ENCODE measurements around the gene HIVEP2.
A peak's percentile ranks its signal among the peaks of the same experiment; 100 is the strongest.

HIVEP2 gene

DNA sequence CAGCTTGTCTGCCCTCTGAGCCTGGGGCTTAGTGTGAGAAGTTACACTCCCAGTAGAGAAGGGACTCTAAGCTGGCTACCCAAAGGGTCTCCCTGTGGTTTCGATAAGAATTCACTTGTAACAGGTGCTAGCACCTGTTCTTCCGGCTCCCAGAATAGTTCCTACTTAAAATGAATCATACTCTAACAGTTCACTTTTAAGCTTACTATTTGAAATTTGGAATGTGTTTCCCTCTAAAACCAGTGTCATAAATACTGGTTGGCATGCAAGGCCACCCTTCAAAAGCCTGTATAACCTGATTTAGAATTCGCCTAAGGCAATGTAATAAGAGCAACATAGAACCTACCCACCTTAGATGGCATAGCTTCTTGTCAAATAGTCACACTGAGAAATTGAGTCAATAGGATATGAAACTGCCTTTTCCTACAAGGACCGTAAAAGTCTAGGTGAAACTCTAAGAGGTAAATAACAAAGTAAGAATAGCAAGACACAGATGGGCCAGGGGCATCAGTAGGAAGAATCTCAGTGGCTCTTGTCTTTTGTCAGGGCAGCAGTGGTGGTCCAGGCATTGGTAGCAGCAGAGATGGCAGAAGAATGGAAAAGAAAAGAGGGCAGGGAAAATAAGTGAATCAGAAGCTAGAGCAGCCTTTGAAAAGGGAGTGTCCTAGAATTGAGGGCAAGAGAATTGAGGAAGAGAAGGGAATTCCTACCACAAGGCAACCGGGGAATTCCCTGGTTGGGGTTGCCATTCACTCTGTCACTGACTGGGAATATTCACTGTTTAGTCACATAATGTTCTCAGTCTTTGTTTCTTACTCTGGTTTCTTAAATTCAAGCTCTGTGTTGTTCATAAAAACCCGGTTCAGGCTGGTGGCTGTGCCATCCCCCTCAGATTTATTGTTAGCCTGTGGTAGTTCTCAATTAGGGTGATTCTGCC is 91.5 kb downstream of the HIVEP2 start:
- Histone ChIP-seq H4K12ac (ENCODE audit: low read depth, low read length) (no peak overlapping the region), H2BK12ac (ENCODE audit: low read length) (no peak overlapping the region), H4K8ac (ENCODE audit: low read depth, low read length) (no peak overlapping the region), H2AFZ (ENCODE audit: insufficient read depth, low read length, poor library complexity) (no peak overlapping the region), H3K4me1 (ENCODE audit: control insufficient read depth in 1 of 2, insufficient read depth in 2 of 2, low read length in 2 of 2) (peaks cover 0 to 2% of the 10 kb centered on the region in 2 experiments), H3K4ac (ENCODE audit: low read depth, low read length) (no peak overlapping the region), H3K9ac (ENCODE audit: low read length) (no peak overlapping the region), H3K18ac (ENCODE audit: low read length) (no peak overlapping the region), H3K23ac (ENCODE audit: low read length) (no peak overlapping the region), H4K91ac (ENCODE audit: low read depth, low read length) (no peak overlapping the region), H3K14ac (ENCODE audit: low read length) (no peak overlapping the region), H2AK5ac (ENCODE audit: low read length) (no peak overlapping the region), H3K79me1 (ENCODE audit: low read length) (no peaks in the 10 kb centered on the region), H3K9me3 (ENCODE audit: insufficient read depth, low read depth, low read length) (no peaks in the 10 kb centered on the region), H3K36me3 (ENCODE audit: control insufficient read depth in 1 of 2, insufficient read depth in 2 of 2, low read length in 2 of 2) (no peaks in the 10 kb centered on the region), H3K4me2 (ENCODE audit: low read length) (no peak overlapping the region), H3K27ac (ENCODE audit: low read depth, low read length) (no peak overlapping the region), H3K4me3 (ENCODE audit: low read depth, low read length) (no peak overlapping the region), H2BK120ac (ENCODE audit: insufficient read depth, low read length, poor library complexity) (no peak overlapping the region), H3K79me2 (ENCODE audit: control insufficient read depth, insufficient read depth, low read length, poor library complexity) (no peaks in the 10 kb centered on the region), H2BK5ac (ENCODE audit: low read depth, low read length, poor library complexity) (no peak overlapping the region), H3K27me3 (ENCODE audit: insufficient read depth, low read length) (no peaks in the 10 kb centered on the region)
- WGBS (ENCODE audit: extremely low coverage, insufficient coverage, insufficient read length): no CpG with 5 or more reads among the region's 6 CpGs
- peak in 1 of 2 donors; percentile 67 for DNase-seq

DNA sequence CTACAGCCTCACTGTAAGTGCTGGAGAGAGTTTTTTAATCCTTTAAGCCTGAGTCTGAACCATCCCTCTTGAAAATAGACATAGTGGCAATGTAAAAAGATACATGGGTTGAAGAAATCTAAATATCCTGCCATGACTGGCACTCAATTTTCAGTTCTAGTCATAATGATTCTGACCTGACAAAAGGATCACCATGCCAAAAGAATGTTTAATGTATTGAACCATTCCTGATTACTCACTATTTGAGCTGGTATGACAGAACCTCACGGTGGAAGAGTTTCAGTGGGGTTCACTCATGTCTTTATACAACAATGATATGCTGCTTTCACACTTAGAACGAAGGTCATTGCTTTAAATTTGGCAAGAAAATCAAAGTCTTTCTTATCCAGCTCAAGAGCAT is 93.4 kb downstream of the HIVEP2 start:
- no peaks in the 10 kb centered on the region for H3K9me3 ChIP-seq (ENCODE audit: insufficient read depth, low read depth, low read length)
- no CpG with 5 or more reads among the region's 2 CpGs for WGBS (ENCODE audit: extremely low coverage, insufficient coverage, insufficient read length)
- H3K4me3 ChIP-seq (ENCODE audit: low read depth, low read length): no peak overlapping the region
- no peak overlapping the region for H2BK12ac ChIP-seq (ENCODE audit: low read length)
- H3K9ac ChIP-seq (ENCODE audit: low read length): no peak overlapping the region
- no peak overlapping the region for H3K18ac ChIP-seq (ENCODE audit: low read length)
- no peak overlapping the region for H2BK5ac ChIP-seq (ENCODE audit: low read depth, low read length, poor library complexity)
- no peak overlapping the region for H3K14ac ChIP-seq (ENCODE audit: low read length)
- no peak overlapping the region for H4K12ac ChIP-seq (ENCODE audit: low read depth, low read length)
- no peak overlapping the region for H4K8ac ChIP-seq (ENCODE audit: low read depth, low read length)
- no peak overlapping the region for H2AK5ac ChIP-seq (ENCODE audit: low read length)
- no peak overlapping the region for H4K91ac ChIP-seq (ENCODE audit: low read depth, low read length)
- H3K36me3 ChIP-seq (ENCODE audit: control insufficient read depth in 1 of 2, insufficient read depth in 2 of 2, low read length in 2 of 2): no peaks in the 10 kb centered on the region
- no peak for DNase-seq
- no peak overlapping the region for H3K4me2 ChIP-seq (ENCODE audit: low read length)
- no peak overlapping the region for H3K4ac ChIP-seq (ENCODE audit: low read depth, low read length)
- H2BK120ac ChIP-seq (ENCODE audit: insufficient read depth, low read length, poor library complexity): no peak overlapping the region
- no peak overlapping the region for H2AFZ ChIP-seq (ENCODE audit: insufficient read depth, low read length, poor library complexity)
- H3K23ac ChIP-seq (ENCODE audit: low read length): no peak overlapping the region
- H3K27me3 ChIP-seq (ENCODE audit: insufficient read depth, low read length): no peaks in the 10 kb centered on the region
- peaks cover 4 to 6% of the 10 kb centered on the region in 2 experiments for H3K4me1 ChIP-seq (ENCODE audit: control insufficient read depth in 1 of 2, insufficient read depth in 2 of 2, low read length in 2 of 2)
- no peak overlapping the region for H3K27ac ChIP-seq (ENCODE audit: low read depth, low read length)
- no peaks in the 10 kb centered on the region for H3K79me1 ChIP-seq (ENCODE audit: low read length)
- no peaks in the 10 kb centered on the region for H3K79me2 ChIP-seq (ENCODE audit: control insufficient read depth, insufficient read depth, low read length, poor library complexity)

GRCh38 chr6:142850679-142851423 is 94.1 kb downstream of the HIVEP2 start:
- H3K23ac ChIP-seq (ENCODE audit: low read length): no peak overlapping the region
- WGBS (ENCODE audit: extremely low coverage, insufficient coverage, insufficient read length): no CpG with 5 or more reads among the region's 3 CpGs

DNA sequence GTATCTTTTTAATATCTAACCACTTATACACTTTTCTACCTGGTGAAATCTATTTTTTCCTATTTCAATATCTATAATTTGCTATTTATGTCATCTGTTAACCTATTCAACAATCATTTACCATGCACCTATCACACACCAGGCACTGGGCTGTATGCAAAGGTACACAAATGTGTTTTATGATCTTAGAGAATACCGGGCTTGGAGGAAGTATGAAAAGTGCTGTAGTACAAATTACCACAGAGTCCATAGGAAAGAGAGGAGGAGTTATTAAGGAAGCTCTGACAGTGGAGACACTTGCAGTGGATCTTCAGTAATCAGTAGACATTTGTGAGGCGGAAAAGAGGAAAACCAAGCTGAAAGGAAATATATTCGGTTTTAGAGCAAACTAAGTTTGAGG is 96.0 kb downstream of the HIVEP2 start:
- DNase-seq: no peak
- no peaks in the 10 kb centered on the region for H3K9me3 ChIP-seq (ENCODE audit: insufficient read depth, low read depth, low read length)
- no peak overlapping the region for H3K4me3 ChIP-seq (ENCODE audit: low read depth, low read length)
- H3K14ac ChIP-seq (ENCODE audit: low read length): no peak overlapping the region
- H3K27me3 ChIP-seq (ENCODE audit: insufficient read depth, low read length): no peaks in the 10 kb centered on the region
- no peaks in the 10 kb centered on the region for H3K79me2 ChIP-seq (ENCODE audit: control insufficient read depth, insufficient read depth, low read length, poor library complexity)
- H3K18ac ChIP-seq (ENCODE audit: low read length): no peak overlapping the region
- no peak overlapping the region for H4K12ac ChIP-seq (ENCODE audit: low read depth, low read length)
- no peak overlapping the region for H3K4me2 ChIP-seq (ENCODE audit: low read length)
- no peak overlapping the region for H2BK120ac ChIP-seq (ENCODE audit: insufficient read depth, low read length, poor library complexity)
- peaks cover 4% of the 10 kb centered on the region for H3K79me1 ChIP-seq (ENCODE audit: low read length)
- no peak overlapping the region for H3K23ac ChIP-seq (ENCODE audit: low read length)
- H3K27ac ChIP-seq (ENCODE audit: low read depth, low read length): no peak overlapping the region
- no peak overlapping the region for H2AK5ac ChIP-seq (ENCODE audit: low read length)
- no peak overlapping the region for H3K9ac ChIP-seq (ENCODE audit: low read length)
- H2AFZ ChIP-seq (ENCODE audit: insufficient read depth, low read length, poor library complexity): no peak overlapping the region
- H2BK12ac ChIP-seq (ENCODE audit: low read length): no peak overlapping the region
- no peak overlapping the region for H4K8ac ChIP-seq (ENCODE audit: low read depth, low read length)
- no peak overlapping the region for H3K4ac ChIP-seq (ENCODE audit: low read depth, low read length)
- peaks cover 7 to 11% of the 10 kb centered on the region in 2 experiments for H3K4me1 ChIP-seq (ENCODE audit: control insufficient read depth in 1 of 2, insufficient read depth in 2 of 2, low read length in 2 of 2)
- no peak overlapping the region for H4K91ac ChIP-seq (ENCODE audit: low read depth, low read length)
- no peak overlapping the region for H2BK5ac ChIP-seq (ENCODE audit: low read depth, low read length, poor library complexity)
- no peaks in the 10 kb centered on the region for H3K36me3 ChIP-seq (ENCODE audit: control insufficient read depth in 1 of 2, insufficient read depth in 2 of 2, low read length in 2 of 2)
- WGBS (ENCODE audit: extremely low coverage, insufficient coverage, insufficient read length): no CpG with 5 or more reads among the region's 3 CpGs

More at GRCh38 chr6:142850679-142851423, 94.1 kb downstream of the HIVEP2 start:
- no peak overlapping the region for H4K8ac ChIP-seq (ENCODE audit: low read depth, low read length)
- no peaks in the 10 kb centered on the region for H3K79me1 ChIP-seq (ENCODE audit: low read length)
- no peak overlapping the region for H4K91ac ChIP-seq (ENCODE audit: low read depth, low read length)
- H3K4me1 ChIP-seq (ENCODE audit: control insufficient read depth in 1 of 2, insufficient read depth in 2 of 2, low read length in 2 of 2): peaks cover 4 to 8% of the 10 kb centered on the region in 2 experiments
- H3K18ac ChIP-seq (ENCODE audit: low read length): no peak overlapping the region
- no peak overlapping the region for H3K4me3 ChIP-seq (ENCODE audit: low read depth, low read length)
- H3K9ac ChIP-seq (ENCODE audit: low read length): no peak overlapping the region
- no peaks in the 10 kb centered on the region for H3K9me3 ChIP-seq (ENCODE audit: insufficient read depth, low read depth, low read length)
- no peak overlapping the region for H4K12ac ChIP-seq (ENCODE audit: low read depth, low read length)
- H3K4ac ChIP-seq (ENCODE audit: low read depth, low read length): no peak overlapping the region
- no peak overlapping the region for H2AK5ac ChIP-seq (ENCODE audit: low read length)
- no peak overlapping the region for H2BK12ac ChIP-seq (ENCODE audit: low read length)
- H2BK5ac ChIP-seq (ENCODE audit: low read depth, low read length, poor library complexity): no peak overlapping the region
- H3K27ac ChIP-seq (ENCODE audit: low read depth, low read length): no peak overlapping the region
- no peak overlapping the region for H3K14ac ChIP-seq (ENCODE audit: low read length)
- DNase-seq: no peak
- no peaks in the 10 kb centered on the region for H3K36me3 ChIP-seq (ENCODE audit: control insufficient read depth in 1 of 2, insufficient read depth in 2 of 2, low read length in 2 of 2)
- no peak overlapping the region for H2BK120ac ChIP-seq (ENCODE audit: insufficient read depth, low read length, poor library complexity)
- no peaks in the 10 kb centered on the region for H3K27me3 ChIP-seq (ENCODE audit: insufficient read depth, low read length)
- H2AFZ ChIP-seq (ENCODE audit: insufficient read depth, low read length, poor library complexity): no peak overlapping the region
- H3K4me2 ChIP-seq (ENCODE audit: low read length): no peak overlapping the region
- H3K79me2 ChIP-seq (ENCODE audit: control insufficient read depth, insufficient read depth, low read length, poor library complexity): no peaks in the 10 kb centered on the region

Data from trophoblast cell (in vitro differentiated cells and primary cell).